VCaP (cell line): ENCODE results near the gene FAM83B.

Experiments
- H3K27ac ChIP-seq: fragments of 450-650 bp; 2 replicates; pipeline ENCODE4 v1.5.1; 2017
- TF ChIP-seq, protein P1 (sequence below): fragments of 450-650 bp; conservative IDR thresholded peaks from 2 replicates; pipeline ENCODE4 v1.5.1; 2017; ENCODE audit warnings: mild to moderate bottlenecking, moderate library complexity

FAM83B gene

DNA sequence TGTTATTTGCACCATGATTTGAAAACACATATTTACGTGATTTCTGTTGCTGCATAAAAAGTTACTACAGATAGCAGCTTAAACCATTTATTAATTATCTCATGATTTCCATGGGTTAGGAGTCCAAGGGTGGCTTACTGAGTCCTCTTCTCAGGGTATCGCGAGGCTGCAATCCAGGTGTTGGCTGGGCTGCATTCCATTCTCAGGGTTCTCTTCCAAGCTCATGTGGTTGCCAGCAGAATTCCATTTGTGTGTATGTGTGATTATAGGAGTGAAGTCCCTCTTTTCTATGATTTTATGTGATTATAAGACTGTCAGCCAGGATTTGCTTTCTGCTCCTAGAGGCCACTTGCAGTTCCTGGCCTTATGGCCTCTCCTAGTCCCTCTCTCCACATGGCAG is 135.1 kb downstream of the FAM83B start:
- TF ChIP-seq, protein P1, sequence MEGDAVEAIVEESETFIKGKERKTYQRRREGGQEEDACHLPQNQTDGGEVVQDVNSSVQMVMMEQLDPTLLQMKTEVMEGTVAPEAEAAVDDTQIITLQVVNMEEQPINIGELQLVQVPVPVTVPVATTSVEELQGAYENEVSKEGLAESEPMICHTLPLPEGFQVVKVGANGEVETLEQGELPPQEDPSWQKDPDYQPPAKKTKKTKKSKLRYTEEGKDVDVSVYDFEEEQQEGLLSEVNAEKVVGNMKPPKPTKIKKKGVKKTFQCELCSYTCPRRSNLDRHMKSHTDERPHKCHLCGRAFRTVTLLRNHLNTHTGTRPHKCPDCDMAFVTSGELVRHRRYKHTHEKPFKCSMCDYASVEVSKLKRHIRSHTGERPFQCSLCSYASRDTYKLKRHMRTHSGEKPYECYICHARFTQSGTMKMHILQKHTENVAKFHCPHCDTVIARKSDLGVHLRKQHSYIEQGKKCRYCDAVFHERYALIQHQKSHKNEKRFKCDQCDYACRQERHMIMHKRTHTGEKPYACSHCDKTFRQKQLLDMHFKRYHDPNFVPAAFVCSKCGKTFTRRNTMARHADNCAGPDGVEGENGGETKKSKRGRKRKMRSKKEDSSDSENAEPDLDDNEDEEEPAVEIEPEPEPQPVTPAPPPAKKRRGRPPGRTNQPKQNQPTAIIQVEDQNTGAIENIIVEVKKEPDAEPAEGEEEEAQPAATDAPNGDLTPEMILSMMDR = no peak
- no peak overlapping the region for H3K27ac ChIP-seq

DNA sequence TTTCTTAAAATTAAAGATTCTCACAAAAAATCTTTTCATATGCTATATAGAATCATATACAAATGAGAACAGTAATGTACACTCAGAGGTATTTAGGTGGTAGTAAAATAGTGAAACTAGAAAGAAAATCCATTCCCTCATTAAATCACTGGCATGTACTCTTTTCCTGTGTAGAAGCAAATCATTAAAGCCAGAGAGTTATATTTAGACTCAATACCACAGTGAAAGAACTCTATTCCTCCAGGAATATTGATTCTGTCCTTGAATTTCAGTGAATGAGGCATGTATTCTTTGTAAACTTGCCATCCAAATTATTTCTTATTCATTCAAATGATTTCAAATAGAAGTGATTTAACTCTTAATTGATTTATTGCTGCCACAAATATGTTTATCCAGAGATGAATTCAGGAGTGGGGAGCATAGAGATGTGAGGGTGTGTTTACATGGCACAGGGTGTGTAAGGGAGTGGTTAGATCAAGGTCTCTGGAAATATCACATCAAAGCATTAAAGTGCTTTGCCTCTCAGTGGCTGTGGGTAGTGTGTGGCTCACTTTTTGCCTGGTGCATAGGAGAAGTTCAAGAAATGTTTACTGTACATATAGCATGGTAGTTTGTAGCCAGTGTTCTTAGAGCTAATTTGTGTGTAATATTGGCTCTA is 141.2 kb downstream of the FAM83B start:
- H3K27ac ChIP-seq = no peak overlapping the region

DNA sequence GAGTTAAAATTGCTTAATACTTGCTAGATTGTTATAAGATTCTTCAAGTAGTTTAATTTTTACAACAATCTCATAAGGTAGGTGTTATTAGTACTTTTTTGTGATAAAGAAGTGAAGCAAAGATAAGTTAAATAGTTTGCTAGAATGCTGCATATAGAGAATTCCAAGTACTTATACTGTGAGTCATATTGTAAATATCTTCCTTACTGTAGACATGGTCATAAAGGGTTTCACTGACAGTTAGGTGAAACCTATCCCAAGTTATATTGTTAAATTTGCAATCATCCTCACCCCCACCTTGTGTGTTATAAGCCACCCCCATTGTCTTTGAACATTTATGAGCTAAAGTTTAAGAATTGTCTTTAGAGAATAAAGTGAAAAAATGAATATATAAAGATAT is 142.0 kb downstream of the FAM83B start:
- TF ChIP-seq, protein P1 = no peak
- H3K27ac ChIP-seq = no peak overlapping the region

More for the DNA sequence above, 141.2 kb downstream of the FAM83B start:
- TF ChIP-seq, protein P1 = no peak

DNA sequence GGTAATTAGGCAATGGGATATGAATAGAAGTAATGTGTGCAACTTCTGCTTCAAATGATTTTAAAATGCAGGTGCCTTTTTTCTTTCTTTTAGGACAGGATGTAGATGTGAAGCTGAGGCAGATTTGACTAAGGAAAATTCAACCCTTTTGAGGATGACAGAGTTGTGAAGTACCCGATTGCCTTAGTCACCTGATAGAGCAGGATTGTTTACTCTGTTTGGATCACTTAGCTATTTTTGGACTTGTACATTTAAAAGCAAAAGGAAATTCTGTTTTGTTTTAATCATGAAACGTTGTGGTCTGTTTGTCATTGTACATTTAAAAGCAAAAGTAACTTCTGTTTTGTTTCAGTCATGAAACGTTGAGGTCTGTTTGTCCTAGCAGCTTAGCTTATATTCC is 143.4 kb downstream of the FAM83B start:
- no peak overlapping the region for H3K27ac ChIP-seq
- TF ChIP-seq, protein P1 = no peak
